DMS153 (cell line): ENCODE results near the gene EMX2.
"Not testable (repeated sequence)": the region's sequence is repeated elsewhere in the genome, so short reads cannot be mapped to it uniquely, and the experiment has no call there.

Experiments used
- DNase-seq: peaks from one replicate; lab custom pipeline; 2025; lab: John Stamatoyannopoulos, UW

EMX2 gene

DNA sequence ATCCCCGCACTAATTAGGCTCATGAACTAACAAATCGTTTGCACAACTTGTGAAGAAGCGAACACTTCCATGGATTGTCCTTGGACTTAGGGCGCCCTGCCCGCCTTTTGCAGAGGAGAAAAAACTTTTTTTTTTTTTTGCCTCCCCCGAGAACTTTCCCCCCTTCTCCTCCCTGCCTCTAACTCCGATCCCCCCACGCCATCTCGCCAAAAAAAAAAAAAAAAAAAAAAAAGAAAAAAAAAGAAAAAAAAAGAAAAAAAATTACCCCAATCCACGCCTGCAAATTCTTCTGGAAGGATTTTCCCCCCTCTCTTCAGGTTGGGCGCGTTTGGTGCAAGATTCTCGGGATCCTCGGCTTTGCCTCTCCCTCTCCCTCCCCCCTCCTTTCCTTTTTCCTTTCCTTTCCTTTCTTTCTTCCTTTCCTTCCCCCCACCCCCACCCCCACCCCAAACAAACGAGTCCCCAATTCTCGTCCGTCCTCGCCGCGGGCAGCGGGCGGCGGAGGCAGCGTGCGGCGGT is at the start of gene EMX2:
EMX2 (plus strand) TSS at position 41 of the 519 bp plus-strand sequence. CDS start 522 bp downstream, outside the sequence.
- DNase-seq: no peak

DNA sequence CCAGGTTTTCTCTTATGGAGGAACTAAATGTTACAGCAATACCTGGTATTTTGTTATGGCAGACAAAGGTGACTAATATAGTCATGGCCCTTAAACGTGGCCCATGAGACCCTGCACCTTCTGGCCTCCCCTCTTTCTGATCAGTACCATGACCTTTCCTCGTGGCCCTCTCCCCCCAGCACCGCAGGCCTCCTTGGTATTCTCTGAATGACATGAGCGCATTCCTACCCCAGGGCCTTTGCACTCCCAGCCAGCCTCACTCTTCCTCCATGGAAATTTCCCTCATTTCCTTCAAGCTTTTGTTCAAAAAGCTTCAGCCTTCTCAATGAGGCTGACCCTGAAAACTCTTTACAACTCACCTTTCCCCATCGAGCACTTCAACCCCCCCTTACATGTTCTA is 46.5 kb upstream of the EMX2 start:
- DNase-seq: no peak

DNA sequence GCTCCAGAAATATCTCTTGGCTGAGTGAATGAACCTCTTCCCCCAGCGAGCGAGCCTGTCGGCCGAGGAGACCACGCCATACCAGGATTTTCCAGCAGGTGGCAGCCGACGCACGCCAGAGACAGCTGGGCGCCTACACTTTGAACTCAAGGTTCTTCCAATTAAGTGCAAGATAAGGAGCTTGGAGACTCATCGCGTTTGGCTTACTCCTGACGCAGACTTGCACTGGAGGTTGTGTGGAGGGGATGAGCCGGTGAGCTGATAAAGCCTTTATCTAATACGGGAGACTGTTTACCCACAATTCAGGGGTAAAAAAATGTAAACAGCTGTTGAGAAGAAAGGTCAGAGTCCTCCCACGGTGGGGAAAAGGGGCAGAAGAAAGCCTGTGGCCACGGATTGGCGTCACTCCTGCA is 45.9 kb upstream of the EMX2 start:
- peak; percentile 41 for DNase-seq

DNA sequence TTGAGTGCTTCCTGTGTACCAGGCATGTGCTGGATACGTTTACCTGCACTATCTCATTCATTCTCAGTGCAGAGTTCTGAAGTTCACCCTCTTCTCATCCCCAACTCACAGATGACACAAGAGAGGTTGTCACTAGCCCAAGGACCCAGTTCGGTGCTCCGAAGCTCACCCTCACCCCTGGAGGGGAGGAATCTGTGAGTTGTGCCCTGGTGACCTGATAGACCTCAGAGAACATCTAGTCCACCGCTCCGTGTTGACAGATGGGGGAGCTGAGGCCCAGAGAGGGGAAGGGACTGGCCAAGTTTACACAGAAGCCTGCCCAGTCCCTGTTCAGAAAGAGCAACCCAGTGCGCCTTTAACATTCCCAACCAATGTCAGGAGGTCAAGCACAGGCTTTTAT is 44.8 kb upstream of the EMX2 start:
- DNase-seq: no peak

DNA sequence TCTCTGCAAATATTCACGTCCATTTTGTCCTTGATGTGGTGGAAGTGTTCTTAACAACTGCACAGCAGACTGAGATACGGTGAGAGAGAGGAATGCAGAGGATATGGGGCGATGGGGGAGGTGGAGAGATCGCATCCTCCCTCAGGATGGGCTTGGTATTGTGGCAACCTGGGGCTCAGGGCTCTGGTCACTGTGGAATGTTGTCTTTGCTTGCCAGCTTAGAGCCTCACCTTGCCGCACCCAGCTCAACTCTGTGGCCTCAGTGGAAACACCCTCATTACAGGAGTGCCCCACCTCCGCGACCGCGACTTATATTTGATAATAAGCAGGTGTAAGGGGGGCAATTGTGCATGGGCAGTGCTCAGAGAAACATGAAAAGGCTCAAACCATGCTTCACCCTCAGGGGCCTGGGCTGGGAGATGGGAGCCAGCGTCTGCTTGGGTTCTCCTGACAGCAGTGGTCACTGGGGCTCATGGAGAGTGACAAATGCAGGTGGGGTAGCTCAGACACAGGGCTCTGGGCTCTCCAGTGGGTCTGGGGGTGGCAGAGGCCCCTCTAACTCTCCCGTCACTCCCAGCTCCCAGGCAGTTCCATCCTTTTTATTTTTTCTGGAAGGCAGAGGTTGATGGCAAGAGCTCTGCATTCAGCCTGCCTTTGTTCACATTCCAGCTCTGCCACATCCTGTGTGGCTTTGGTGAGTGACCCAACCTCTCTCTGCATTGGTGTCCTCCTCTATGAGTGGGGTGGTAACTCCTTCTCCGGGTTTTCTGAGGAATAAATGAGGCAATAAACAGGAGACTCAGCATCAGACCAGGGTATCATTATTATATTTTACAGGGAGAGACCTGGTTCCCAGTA is 43.1 kb upstream of the EMX2 start:
- no peak for DNase-seq

DNA sequence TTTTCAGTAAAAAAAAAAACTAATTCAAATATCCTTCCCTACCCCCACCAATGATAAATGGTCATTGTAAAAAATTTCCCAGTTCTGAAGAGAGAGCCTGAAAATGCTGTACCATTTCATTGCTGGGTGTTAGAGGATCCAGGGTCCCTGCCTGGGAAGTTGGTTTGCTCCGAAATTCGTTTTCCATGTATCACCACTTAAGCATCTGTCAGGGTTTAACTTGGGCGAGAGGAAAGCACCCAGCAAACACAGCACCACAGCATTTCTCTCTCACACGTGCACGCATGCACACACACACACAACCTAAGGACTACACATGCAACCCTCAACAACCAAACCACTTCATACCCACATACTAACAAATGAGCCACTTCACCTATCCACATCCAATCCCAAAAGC is 42.1 kb upstream of the EMX2 start:
- DNase-seq: no peak

DNA sequence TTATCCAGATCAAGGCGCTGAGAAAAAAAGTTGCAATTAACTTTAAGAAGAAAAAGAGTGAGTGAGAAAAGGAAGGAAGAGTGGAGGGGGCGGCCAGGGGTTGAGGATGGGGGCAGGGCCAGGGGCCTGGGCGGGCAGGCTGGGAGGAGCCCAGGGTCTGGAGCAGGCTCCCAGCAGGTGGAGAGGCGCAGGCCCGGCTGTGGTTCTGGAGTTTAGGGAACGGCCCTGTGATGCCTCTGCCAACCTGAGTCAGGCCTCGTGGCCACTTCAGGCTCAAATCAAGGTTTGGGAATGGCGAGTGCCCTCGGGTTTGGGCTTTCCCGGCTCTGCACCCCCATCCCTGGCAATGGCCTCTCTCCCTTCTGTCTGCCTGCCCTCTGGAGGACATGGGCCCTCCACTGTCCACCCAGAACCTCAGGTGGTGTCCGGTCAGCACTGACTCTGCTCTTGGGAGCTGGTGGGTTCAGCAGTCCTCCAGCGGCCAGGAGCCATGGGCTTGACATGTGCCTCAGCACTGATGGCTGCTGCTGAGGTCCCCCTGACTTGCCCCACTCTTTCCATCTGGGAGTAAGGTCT is 41.0 kb upstream of the EMX2 start:
- no peak for DNase-seq

DNA sequence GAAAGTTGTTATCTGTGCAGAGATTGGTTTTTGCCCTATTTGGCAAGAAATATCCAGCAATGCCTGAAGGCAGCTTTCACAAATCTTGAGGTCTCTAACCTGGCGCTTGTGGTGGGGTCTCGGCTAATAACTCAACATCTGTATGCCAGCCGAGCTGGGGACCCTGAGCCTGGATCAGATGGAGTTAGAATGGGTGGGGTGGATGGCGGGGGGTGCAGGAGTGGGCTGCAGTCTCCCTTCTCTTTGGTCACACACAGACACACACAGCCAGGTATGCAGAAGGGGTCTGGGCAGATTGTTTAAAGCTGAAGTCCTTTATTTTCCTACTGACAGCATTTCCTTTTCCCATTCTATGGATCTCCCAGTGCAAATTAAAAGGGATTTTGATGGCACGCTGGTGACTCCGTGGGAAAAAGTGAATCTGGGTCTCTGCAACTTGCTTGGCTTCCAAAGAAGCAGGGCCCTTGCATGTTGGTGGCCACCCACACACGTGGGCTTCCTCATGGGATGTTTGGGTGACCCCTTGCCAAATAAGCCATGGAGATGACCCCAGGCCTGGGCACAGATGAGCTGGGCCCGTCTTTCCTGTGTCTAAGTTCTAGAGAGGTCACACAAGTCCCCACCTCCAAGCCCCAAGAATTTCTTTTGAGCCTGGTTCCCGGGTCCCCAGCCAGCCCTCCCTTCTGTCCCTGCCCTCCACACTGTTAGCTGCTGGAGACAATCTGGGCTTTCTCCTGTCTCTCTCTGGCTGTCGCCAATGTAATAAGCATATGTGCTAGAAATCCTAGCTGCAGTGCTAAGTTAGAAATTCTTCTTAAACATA is 39.9 kb upstream of the EMX2 start:
- DNase-seq: no peak

DNA sequence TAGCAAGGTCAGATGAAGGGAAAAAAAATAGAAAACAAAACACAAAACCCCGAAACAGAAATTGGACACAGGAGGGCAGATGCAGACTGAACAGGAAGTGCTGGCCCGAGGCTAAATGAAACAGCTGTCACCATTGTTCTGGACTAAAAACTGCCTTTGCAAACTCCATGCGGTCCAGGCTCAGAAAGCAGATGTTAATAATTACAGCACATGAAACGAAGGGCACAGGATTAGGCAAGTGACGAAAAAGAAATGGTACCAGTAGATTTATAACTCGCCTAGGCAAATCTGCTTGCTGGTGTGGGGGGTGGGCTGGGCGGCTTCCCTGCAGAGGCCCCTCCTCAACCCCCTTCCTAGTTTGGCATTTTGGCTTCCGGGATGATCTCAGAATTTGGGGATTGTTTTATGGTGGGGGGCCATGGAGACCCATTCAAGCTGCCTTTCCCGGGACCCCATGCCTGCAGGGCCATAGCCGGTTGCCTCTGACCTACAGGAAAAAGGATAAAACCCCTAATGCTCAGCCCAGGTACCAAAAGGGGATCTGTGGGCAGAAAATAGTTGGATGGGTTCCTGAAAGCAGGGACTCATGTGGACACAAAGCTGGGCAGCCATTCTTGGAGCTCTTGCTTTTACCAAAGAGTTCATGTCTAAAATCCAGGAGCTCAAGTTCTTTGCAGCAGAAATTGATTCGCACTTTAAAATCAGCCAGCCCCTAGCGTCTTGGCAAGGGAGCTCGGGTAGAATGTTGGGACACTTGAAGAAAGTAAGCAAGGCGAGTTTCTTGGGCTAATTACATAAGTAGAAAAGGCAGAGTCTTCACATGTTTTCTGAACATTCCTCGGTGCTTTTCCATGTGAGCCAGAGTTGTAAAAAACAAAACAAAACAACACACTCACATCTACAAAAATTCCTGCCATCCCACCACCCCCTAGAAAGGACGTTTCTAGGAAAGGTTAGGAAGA is 39.0 kb upstream of the EMX2 start:
- DNase-seq: peak; percentile 31

DNA sequence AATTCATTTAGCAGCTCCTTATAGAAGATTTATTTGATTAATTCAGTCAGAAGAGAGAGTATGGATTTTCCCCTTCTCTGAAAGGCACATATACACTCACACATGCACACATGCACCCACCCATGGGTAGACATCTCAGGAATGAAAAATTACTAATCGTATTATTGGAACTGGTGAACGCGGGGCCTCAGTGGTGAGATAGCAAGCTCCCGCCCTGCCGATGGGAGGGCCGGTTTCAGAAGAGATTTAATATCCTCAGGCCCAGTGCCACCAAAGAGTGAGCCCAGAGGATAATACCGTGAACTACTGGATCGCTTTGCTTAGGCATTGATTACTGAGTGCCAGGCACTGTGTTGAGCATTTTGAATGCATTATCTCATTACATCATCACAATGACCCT is 38.0 kb upstream of the EMX2 start:
- DNase-seq: no peak

DNA sequence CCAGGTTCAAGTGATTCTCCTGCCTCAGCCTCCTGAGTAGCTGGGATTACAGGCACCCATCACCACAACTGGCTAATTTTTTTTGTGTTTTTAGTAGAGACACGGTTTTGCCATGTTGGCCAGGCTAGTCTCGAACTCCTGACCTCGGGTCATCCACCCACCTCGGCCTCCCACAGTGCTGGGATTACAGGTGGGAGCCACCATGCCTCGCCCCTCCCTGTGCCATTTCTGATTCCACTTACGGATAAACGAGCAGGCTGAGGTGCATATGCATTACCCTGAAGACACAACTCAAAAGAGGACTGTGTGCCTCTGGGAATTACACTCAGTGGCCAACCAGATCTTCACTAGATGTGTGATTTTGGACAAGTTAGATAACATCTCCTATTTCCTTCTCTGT is 35.5 kb upstream of the EMX2 start:
- not testable (repeated sequence) for DNase-seq

DNA sequence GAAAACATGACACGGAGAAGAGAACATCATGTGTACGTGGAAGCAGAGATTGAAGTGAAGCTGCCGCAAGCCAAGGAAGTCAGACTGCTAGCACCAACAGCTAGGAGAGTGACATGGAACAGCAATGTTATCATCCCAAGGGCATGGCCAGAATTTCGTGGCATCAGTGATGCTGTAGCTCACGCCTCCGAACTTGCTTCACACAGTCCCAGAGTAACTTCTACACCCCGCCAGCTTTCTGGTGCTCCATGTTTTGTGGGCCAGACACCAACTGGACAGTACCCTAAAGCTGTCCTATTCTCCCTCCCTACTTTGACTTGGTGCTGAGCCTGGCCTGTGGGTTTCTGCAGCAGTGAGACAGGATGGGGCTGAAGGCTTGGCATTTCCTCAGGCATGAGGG is 33.0 kb upstream of the EMX2 start:
- no peak for DNase-seq

DNA sequence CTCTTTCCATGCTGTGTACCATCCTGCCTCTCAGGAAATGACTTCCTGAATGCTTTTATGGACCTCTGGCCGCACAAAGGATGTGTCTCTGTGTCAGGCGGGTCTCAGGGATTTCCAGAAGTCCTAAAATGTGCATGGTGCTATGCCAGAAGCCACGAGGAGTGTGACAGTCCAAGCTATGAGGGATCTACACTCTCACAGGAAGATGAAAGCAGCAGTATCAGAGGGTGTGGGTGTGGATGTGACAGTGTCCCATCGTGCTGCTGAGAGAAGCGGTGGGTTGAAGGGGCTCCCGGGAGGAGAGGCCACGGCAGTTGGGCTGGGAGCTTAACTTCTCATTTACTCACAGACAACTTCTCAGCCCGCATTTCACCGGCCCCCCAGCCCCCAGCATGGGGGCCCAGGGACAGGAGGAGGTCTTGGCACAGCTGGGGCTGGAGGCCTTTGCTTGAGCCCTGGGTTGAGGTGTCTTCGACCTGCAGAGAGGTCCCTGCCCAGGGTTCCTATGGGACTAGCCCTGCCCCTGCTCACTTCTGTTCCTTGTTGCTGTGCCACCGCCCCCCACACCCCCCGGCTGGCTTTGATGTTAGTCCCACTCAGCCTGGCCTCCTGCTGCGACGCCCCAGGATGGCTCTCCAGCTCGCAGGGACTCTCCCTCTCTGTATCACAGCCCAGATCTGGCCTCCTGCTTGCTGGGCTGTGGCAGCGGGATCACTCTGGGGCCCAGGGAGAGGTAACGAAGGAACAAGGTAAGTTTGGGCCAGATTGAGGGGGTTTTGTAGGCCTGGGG is 30.8 kb upstream of the EMX2 start:
- no peak for DNase-seq

DNA sequence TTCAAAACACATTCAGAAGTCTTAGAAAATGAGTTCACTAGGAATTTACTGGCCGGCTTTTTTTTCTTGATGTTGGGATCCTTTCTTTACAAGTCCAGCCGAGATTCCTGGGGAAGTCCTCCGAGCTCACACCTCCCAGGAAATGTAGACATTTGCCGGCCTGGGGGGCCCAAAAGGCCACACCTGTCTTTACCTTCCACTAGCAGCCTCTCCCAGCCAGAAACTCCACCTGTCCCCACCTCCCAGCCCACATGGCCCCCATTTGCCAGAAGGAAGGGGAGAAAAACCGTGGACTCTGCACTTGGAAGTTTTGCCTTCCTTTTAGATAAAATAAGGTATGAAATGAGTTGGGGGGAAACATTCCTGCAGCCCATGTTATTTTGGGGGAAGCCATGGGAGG is 27.6 kb upstream of the EMX2 start:
- DNase-seq: no peak

DNA sequence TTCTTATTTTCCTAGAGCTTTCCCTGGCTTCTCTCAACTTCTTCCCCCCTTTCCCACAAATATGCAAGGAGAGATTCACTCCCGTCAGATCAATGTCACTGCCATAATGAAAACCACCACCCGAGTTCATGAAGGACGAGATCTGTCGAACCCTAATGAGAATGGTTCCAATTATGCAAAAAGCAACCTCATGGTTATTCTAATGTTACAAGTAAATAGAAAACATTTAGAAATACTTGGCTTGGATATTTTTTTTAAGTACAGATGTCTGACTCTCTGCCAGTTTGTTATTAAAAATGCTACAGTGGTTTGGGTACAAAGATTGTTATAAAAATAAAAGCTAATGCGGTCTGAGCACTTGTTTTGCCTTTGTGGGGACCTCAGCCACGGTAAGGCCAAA is 25.9 kb upstream of the EMX2 start:
- no peak for DNase-seq

DNA sequence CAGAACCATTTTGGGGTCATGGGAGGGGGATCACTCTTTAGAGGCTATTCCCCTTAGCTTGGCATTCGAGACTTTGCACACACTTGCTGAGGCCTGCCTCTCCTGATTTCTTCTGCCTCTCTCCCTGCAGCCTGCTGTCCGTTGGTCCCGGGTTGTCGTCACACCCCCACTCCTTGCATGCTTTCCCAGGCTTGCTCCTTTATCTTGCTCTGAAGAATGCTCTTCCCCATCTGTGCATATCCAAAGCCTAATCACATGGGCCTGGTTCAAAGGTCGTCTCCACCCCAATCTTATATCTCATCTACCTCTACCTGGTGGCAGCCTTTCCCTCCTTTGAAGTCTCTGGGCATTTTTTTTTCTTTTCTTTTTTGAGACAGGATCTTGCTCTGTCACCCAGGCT is 24.3 kb upstream of the EMX2 start:
- no peak for DNase-seq

DNA sequence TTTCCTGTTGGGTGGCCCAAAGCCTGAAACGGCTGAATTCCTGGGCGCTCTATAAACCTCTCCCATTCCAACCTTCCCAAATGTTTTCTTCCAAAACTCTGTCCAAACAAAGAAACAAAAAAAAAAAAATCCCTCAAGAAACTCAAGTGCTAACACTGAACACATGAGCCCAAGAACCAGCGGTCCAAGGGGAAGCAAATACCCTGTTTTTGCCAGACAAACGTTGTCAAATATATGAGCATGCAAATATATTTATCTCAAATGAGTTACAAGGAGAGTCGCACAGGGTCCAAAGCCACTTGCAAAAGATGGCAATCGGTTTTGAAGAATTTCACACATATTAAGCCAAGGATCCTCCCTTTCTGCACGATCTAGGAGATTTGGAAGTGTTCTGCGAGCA is 23.3 kb upstream of the EMX2 start:
- no peak for DNase-seq

DNA sequence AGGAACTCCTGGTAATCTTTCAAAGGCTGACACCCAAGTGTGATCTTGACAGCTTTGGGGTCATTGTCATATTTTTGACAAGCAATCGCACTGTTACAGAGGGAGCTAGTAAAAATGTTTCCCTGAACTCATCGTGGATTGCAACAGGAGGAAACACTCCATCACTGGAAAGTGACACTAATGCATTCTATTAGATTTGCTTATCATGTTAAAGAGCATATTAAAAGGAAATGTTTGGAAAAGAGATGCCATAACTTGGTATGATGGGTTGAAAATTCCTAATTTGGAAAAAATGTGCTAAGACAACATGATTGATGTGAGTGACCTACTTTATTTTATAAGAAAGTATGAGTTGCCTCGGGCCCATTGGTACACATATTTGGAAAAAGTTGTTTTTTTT is 22.7 kb upstream of the EMX2 start:
- no peak for DNase-seq

DNA sequence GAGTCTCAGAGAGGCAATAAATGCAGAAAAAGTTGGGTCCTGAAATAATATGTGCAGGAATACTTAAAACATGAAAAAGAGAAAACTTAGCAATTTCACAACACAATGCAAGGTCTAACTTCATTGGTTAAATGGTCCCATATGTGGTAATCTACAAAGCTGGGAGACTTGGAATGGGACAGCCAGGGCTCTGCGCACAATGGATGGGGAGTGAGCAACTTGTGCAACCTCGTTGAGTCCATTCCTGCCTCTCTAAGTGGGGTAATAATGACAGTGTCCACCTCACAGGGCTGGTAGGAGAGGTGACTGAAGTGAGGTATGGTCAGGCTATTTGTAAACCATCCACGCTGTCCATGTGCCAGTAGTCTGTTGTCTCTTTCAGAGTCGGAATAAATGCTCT is 11.8 kb upstream of the EMX2 start:
- no peak for DNase-seq

DNA sequence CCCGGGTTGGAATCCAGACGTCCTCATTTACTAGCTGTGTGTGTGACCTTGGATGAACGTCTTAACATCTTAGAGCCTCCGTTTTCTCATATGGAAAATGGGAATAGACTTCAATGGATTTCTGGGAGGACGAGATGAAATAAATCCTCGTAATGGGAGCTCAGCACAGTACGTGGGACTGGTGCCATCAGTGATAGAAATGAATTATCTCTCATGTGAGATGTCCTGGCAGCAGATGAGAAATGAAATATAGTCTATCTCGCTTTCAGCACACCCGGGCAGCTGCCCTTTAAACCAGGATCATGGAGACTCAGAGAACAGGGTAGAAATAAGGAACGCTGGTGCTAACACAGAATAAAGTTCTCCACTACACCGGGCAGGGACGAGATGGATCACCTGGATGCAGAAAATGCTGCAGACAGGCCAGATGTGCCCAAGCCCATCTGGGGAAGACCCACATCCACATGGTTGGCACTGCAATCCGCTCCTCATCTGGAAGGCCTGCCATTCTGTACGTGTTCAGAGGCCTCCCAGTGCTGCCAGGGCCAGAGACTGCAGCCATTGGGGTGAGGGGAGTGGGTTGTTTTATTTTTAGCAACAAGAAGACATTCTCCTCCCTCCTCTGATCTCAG is 11.1 kb upstream of the EMX2 start:
- no peak for DNase-seq
